NCI-H345 (cell line): ENCODE results near the gene POLG.

Source experiments
- DNase-seq: peaks from one replicate; lab custom pipeline; 2025; lab: John Stamatoyannopoulos, UW

Gene POLG

DNA sequence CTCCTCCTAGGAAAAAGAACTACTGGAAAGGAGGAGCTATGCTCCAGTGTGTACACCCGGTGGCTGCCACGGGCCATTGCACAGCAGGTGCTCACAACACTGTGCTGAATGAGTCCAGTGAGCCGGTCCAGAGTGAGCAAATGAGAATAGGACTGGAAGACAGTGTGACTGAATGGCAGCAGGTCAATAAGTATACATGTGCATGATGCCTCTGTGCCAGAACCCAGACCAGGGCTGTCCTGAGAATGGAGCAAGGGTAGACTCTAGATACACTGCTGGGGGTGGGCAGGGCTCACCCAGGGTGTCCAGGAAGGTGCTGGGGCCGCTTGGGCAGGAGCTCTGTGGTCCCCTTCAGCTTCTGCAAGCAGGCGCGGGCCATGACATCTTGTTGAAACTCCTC, 8.3 kb downstream of the POLG start:
- no peak for DNase-seq

DNA sequence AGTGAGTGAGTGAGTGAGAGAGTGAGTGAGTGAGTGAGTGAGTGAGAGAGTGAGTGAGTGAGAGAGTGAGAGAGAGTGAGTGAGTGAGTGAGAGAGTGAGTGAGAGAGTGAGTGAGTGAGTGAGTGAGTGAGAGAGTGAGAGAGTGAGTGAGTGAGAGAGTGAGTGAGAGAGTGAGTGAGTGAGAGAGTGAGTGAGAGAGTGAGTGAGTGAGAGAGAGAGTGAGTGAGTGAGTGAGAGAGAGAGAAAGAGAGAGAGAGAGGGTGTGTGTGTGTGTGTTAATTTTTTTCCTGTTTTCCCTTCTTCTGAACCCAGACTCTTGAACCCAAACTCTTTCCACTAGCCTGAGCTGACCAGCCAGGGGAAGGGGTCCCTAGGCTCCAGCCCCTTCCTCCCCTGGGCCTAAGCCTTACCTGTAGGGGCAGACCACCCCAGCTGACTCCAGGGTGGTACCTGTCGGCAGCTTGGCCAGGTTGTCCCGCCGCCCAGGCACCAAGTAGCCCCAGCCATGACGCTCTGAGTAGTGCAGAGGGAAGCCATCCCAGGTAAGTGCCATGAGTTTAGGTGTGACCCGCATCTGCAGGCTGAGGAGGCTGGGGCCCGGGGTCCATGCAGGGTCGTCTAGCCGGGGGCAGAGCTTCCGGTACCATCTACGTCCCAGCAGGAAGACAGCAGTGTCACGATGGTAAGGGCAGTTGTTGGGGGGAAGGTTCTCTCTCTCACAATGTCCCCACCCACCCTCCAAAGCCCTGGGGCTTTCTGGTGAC, 9.4 kb downstream of the POLG start:
- DNase-seq, result no peak

DNA sequence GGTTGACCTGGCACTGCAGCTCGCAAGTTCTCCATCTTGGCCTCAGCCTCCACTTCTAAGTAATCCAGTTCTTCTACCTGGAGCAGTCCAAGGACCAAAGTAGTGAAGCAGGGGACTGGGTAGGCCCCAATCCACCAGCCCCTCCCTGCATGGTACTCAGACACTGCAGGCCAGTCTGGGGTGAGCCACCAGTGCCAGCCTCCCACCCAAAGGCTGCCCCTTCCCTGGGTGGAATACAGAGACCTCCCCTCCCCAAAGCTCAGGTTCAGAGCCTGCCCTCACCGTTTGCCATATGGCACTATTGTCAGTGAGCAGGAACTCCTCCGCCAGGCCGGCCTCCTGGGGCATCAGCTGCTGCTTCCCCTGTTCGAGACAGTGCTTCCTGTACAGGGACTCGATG, 10.8 kb downstream of the POLG start:
- DNase-seq, result no peak

DNA sequence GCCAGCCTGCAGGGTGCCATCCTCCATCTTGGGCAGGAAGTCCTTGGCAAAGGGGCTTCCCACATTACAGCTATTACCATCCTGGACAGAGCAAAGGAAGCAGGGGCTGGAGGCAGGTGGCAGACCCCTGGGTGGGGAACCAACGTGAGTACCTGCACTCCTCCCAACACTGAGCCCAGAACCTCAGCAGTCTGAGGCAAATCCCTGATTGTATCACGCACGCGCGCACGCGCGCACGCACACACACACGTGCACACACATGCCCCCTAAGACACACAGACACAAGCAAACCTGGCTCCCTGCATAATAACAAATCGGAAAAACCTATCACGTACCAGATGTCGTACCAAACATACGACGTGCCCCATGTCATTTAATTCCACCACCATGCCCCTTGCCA, 11.8 kb downstream of the POLG start:
- no peak for DNase-seq

DNA sequence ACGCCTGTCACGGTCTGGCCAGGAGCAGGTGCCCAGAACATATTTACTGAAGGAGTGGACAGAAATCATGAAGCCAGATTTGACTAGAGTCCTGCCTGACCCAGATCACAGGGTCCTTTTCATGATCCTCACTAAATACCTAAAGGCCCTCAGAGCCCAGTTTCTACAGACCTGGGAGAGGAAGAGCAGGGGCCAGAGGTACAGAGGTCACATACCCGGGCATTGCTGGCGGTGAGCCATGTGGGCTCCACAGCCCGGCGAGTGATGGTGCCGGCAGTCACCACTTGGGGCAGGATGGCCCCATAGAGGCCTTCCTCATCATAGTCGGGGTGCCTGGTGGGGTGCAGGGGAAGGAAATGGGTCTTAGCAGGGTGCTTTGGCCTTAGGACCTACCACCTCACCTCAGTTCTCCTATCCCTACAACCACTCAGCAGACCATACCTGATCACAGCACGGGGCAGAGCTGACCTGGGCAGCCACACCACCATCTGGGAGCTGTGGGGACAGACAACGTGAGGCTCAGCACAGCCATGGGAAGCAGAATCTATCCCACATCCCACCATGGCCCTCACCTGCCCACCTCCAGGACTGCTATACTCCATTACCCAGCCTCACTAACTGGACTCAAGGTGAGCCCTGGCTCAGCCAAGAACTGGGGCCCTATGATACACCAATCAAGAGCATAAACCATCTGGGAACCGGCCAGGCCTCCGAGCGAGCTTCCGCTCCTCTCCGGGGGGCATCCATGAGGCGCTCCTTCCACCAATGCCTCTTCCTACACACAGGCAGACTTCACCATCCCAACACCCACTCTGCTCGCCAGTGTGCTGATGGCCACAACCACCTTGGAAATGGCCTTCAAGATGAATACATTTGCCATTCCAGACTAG, 12.9 kb downstream of the POLG start:
- no peak for DNase-seq

DNA sequence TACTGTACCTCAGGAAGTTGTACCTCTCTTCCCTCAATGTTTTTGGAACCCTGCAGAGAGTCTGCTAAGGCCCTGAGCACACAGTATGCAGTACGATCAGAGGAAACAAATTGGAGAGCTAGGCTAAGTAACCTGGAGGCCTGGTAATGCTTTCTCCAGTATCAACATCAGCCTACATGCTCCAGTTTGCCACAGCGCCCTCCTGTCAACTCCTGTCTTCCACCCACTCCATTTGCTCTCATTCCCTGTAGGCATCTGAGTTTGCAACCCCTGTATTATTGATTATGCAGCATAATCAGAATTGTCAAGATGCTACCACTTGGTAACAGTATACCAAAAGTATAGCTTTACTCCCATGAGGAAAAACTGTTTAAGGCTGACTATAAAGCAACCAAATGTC, 14.4 kb downstream of the POLG start:
- no peak for DNase-seq

DNA sequence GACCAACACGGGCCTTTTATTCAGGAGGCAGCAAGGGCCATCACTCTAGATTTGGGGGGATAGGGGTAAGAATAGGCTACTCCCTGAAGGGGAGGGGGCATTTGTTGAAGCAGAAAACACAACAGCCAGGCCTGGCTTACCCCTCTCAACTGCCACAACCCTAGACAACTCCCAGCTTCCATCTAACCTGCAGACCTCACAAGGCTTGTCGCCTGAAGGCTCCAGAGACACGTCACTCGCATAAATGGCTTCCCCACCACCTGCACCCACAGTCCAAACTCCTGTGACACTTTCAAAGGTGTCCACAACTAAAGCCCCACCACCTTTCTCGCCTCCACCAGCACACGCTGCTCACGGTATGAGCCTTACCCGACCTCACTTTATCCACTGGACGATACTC, 14.9 kb downstream of the POLG start:
- no peak for DNase-seq

DNA sequence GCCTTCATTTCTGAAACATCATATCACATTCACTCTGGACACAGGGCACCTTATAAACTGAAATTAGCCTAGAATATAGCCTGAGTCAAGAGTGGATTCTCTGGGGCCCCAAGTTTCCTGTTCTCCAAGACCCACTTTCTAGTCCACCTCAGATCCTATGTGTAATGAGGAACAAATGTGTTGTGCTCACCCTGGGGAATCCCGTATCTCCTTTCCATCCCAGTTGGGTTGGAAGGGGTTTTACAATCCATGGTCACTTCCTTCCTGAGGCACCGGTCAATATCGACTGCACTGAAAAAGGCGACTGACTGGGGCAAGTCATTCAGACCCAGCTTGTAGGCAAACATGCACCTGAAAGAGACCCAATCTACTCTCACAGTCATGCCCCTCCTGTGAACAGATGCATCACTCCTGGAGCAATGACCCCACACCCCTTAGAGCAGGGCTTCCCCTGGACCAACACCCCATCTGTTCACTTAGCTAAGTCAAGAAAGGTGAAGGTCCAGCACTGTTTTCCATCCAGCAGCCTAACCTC, 17.4 kb downstream of the POLG start:
- DNase-seq, result no peak

DNA sequence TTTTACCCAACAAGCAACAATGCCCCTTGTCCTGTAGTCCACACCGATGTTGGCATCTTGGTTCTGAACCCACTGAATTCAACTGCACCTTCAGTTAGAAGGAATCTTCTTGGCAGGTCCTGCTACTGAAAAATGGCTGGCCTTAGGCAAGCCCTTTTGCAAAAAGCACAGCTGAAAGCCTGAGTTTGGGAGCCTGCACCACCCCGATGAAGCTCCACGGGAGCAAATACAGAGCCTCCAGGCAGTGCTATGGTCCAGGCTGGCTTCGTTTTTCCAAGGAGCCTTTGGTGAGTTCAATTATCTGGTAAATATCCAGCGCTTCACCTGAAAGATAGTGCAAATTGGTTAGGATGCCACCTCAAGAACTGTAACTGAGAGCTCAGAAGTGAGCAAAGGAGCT, 18.1 kb downstream of the POLG start:
- no peak for DNase-seq

DNA sequence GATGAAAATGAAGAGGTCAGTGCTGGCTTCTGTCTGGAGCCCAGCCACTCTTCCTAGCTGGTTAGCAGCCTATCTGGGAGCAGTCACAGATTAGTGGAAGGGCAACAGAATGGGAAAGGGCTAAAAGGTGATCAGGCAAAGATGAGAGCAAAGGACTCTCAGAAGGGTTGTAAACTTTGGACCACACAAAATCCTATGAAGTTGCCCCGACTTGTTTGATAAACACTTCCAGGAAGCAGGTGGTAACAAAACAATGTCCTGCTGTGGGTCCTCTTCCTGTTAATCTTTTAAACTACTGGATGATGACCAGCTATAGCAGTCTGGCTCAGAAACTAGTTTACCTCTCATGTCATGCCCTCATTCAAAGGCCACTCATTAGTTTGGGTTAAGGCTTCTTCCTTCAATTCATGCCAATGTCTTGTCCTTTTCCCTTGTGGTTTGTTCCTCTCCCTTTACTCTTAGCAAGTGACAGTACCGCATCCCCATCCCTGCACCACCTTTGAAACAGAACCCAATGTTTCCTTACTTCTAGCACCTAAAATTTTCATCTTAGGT, 19.2 kb downstream of the POLG start:
- no peak for DNase-seq

DNA sequence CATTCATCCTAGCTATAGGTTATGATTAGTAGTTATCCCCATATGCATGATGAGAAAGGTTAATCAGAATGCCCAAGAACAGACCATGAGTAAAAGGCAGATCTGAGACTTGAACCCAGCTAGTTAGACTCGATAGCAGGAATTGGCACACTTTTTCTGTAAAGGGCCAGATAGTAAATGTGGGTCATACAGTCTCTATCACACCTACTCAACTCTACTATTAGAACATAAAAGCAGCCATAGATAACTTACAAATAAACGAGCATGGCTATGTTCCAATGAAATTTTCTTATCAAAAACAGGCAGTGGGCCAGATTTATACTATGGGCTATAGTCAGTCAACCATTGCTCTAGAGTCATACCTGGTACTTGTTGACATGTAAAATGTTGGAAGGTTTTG, 24.6 kb downstream of the POLG start:
- no peak for DNase-seq

DNA sequence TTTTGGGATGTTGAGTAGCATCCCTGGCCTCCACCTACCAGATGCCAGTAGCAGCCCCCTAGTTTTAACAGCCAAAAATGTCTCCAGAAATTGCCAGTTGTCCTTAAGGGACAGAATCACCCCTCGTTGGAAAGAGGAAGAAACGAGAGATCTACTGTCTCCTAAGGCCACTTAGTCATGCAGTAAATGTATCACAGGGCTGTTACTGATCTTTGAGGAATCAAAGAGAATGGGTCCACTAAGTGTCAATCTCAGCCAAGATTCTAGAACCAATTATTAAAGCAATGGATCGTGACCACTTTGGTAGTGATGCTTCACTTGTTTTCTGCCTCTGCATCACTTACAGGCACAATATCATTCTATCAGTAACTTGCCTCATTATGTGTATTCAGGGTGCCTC, 26.4 kb downstream of the POLG start:
- no peak for DNase-seq

DNA sequence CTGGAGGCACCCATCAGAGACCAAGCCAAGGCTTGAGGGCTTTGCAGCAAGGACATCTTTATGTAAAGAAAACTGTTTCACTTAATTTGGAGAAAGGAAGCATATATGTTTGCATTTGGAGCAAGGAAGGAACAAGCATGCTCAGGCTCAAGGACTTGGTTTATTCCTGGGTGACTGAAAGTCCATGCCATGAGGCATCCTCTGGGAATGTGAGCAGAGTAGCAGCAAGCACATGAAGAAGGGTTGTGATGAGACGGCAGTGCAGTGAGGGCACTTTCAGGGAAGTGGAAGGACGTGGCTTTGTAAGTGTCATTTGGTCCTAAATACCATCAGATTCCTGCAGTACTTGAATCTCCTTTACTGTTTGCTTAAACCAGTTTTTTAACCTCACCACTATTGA, 26.8 kb downstream of the POLG start:
- no peak for DNase-seq

DNA sequence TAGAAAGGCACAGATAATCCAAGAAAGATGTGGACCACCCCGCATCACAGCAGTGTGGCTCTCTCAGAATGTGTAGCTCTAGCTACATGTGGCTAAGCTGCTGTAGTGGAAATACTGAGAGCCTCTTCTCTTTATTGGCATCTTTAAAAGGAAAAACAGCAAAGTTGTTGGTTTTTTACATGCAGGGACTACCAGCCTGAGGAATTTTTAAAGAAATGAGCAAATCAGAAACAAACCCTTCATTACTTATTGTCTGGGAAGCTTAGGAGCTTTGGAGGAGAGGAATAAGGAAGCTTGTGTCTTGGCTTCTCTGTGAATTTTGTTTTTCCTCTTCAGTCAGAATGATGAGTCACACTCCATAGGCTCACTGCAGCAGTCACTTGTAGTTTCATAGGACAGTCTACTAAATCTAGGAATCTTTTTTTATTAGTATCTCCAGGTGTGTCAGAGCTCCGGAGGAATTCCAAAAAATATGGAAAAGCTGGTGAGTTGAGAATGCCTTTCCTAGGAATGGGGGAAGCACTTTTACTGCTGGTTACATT, 27.5 kb downstream of the POLG start:
- DNase-seq, result no peak

DNA sequence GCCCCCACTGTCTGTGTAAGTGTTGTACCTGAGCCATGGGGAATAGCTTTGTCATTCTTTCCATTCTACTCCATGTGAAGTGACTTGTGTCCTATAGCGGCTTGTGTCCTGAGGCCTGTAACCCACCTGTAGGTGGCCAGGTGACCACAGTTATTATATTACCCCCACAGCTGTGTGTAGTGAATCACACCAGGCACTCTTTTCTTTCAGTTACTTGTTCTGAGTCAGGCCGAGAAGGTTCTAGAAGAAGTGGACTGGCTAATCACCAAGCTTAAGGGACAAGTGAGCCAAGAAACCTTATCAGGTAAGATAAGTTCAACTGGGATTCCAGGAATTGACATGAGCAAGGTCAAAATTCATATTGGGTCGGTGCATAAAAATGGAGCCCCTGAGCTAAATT, 29.2 kb downstream of the POLG start:
- DNase-seq, result no peak

DNA sequence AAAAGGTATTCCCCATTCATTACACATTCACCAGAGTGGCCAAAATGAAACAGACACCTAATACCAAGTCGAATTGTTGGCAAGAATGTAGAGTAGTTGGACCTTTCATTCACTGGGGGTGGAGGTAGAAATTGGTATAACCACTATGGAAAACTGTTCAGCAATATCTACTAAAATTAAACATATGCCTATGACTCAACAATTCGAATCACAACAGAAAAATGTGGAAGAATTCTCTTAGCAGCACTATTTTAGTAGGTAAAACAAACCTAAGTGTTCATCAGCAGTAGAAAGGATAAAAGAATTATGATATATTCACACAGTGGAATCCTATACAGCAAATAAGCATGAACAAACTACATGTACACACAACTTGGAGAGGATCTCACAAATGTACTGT, 30.6 kb downstream of the POLG start:
- no peak for DNase-seq

DNA sequence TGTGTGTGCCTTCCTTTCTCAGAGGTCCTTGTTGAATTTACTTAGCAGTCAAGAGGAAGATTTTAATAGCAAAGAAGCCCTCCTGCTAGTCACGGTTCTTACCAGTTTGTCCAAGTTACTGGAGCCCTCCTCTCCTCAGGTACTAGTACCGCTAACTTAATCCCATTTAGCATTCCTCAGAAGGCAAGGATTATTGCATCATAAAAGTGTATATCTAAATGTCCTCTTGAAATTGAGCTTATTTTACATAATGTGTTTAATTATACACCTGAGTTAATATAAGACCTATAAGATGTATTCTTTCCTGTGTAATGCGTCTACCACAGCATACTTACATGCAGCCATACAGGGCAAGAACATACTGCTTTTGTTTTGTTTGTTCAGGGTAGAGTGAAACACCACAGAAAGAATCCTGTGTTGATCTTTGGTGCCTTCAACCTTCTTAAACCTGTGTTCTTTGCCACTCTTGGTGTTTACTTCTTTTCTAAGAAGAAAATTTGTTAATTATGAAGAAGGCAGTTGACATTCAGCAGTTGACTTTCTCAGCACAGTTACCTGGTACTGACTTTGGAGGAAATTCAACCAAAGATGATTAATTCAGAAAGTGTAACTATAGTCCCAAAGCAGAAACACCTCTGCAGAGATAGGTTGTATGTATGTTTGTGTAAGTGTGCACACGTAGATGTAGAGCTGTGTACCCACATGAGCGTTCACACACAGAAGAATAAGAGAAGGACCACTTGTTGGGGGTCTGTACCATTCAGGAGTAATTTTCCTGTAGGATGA, 33.1 kb downstream of the POLG start:
- no peak for DNase-seq

DNA sequence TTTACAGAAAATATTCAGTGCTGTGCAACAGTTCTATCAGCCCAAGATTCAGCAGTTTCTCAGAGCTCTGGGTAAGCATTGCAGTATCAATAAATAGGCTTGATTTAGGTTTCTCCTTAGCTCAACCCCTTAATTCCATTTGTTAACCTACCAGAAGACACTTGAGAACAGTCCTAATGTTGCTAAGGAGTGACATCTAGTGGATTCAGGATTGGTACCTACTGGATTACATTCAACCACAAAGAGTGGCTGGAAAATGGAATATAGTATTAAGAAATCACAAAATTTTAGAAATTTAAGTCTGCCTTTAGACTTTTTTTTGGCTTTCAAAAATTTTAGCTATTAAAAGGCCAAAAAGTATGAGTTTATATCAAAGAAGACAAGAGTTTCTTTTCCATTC, 34.7 kb downstream of the POLG start:
- no peak for DNase-seq

DNA sequence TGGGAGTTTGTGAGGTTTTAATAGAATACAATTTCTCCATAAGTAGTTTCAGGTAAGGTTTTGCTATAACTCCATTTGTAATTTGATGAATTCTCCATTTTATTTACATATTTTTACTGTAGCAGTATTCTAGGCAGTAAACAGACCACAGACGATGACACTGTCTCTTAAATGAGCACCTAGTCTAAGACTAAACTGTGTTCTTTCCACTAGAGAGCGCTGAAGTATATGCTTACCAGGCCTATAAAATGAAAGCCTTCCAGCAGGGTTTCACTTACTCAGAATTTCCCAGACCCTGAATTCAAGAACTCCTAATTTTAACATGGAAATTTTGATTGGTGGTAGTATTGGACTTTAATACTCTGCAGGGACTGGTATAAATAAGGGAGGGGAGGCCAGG, 41.6 kb downstream of the POLG start:
- DNase-seq, result no peak

DNA sequence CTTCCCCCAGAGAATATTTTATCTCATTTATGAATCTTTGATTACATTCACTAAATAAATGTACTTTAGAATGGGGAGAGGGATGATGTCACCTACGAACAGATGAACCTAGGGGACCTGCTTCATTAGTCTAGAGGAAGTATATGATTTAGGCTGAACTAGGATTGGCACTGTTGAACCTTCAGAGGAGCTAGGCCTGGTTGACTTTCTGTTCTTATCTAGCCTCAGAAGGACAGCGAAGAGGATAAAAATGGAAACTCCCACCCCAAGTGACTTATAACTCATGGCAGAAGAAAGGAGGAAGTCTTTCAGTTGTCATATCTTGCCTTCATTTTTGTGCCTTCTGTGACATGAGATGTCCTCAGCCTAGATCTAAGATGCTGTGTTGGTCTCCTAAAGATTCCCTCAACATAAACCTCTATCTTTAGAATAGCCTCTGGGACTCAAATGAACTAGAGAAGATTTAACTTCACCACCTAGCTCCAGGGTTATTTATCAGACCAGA, 42.6 kb downstream of the POLG start:
- no peak for DNase-seq

DNA sequence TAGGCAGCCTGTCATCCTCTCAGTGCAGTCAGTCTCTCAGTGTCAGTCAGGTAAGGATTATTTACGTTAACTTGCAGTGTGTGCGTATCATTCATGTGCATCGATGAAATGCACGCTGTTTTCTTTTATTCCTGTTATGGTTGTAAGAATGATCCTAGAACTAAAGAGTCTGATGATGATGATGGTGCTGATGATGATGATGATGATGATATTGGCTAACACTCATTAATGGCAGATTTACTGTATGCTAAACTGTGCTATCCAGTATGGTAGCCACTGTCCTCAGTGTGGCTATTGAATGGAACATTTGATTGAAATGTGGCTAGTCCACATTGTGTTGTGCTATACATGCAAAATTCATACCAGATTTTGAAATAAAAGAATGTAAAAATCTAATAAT, 51.4 kb downstream of the POLG start:
- no peak for DNase-seq

DNA sequence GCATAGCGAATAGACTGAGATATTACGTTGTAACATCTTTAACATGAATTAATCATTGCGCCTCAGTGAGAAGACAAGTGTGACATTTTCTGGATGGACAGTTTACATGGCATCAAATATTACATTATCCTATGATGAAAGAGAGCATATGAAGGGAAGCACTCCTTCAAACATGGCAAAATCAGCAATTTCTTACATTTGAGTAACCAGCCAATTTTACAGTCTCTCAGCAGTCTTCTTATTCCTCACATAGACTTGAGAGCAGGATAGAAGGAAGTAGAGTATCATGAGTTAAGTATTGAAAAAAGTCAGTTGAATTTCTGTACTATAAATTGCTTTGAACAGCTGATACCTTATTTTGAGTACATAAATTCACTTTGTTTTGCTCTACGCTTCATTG, 52.0 kb downstream of the POLG start:
- no peak for DNase-seq
